ENCODE measurements around the gene TTC28.
A peak's percentile ranks its signal among the peaks of the same experiment; 100 is the strongest.
"Not testable (repeated sequence)": the region's sequence is repeated elsewhere in the genome, so short reads cannot be mapped to it uniquely, and the experiment has no call there.

The TTC28 gene

GRCh38 chr22:28077166-28077565, 602.5 kb downstream of the TTC28 start:
- no peak for DNase-seq

- peak; percentile 81 for DNase-seq
Observed at GRCh38 chr22:28075358-28075981, 604.2 kb downstream of the TTC28 start.

GRCh38 chr22:28074526-28074925, 605.1 kb downstream of the TTC28 start:
- DNase-seq = no peak

- peak; percentile 52 for DNase-seq
Observed at GRCh38 chr22:28072066-28072465, 607.6 kb downstream of the TTC28 start.

- DNase-seq = no peak
Observed at GRCh38 chr22:28068826-28069225, 610.8 kb downstream of the TTC28 start.

GRCh38 chr22:28064920-28065319, 614.7 kb downstream of the TTC28 start:
- peak; percentile 23 for DNase-seq

- DNase-seq = no peak
Observed at GRCh38 chr22:28063656-28064055, 616.0 kb downstream of the TTC28 start.

- not testable (repeated sequence) for DNase-seq
Observed at GRCh38 chr22:28060594-28060993, 619.0 kb downstream of the TTC28 start.

GRCh38 chr22:28058036-28058435, 621.6 kb downstream of the TTC28 start:
- no peak for DNase-seq

GRCh38 chr22:28054819-28055208, 624.8 kb downstream of the TTC28 start:
- DNase-seq = no peak

- peak; percentile 40 for DNase-seq
Observed at GRCh38 chr22:28053896-28054818, 625.5 kb downstream of the TTC28 start.

GRCh38 chr22:28052825-28053269, 626.8 kb downstream of the TTC28 start:
- DNase-seq = no peak

GRCh38 chr22:28051787-28052356, 627.8 kb downstream of the TTC28 start:
- DNase-seq = peak; percentile 52

- DNase-seq = no peak
Observed at GRCh38 chr22:28051091-28051786, 628.4 kb downstream of the TTC28 start.

- DNase-seq = no peak
Observed at GRCh38 chr22:28048529-28048928, 631.1 kb downstream of the TTC28 start.

- no peak for DNase-seq
Observed at GRCh38 chr22:28047740-28048139, 631.9 kb downstream of the TTC28 start.

- DNase-seq = no peak
Observed at GRCh38 chr22:28046100-28046499, 633.5 kb downstream of the TTC28 start.

- no peak for DNase-seq
Observed at GRCh38 chr22:28044546-28045173, 635.0 kb downstream of the TTC28 start.

- DNase-seq = peak; percentile 22
Observed at GRCh38 chr22:28043266-28043665, 636.4 kb downstream of the TTC28 start.

- DNase-seq = peak; percentile 47
Observed at GRCh38 chr22:28034760-28035401, 644.8 kb downstream of the TTC28 start.

- DNase-seq = no peak
Observed at GRCh38 chr22:28034145-28034759, 645.4 kb downstream of the TTC28 start.

- no peak for DNase-seq
Observed at GRCh38 chr22:28032861-28033260, 646.8 kb downstream of the TTC28 start.
